Fibroblast of lung (primary cell): ENCODE data around the gene MUSTN1. TPM values are rescaled to one million over a fixed set of nuclear protein-coding genes. Genes with fewer than 3 reads are reported as not detected.

Experiments used
- DNase-seq, 2 donors: peaks; one replicate each; pipeline versions ENCODE4 v3.0.0 to v3.0.0-alpha.2; 2010; ENCODE audit warnings: low read depth in 2 of 2
- H2AFZ ChIP-seq: 2 replicates; pipeline ENCODE4 v1.5.1; 2012; ENCODE audit warnings: low read length, control low read depth, inconsistent platforms
- H3K27ac ChIP-seq: 2 replicates; pipeline ENCODE4 v1.5.1; 2011; ENCODE audit warnings: low read length, control low read depth; ENCODE audit not compliant: insufficient read depth
- H3K27me3 ChIP-seq: 2 replicates; pipeline ENCODE4 v1.5.1; 2011; ENCODE audit warnings: mild to moderate bottlenecking, low read length; ENCODE audit not compliant: control insufficient read depth, insufficient read depth
- H3K36me3 ChIP-seq: 2 replicates; pipeline ENCODE4 v1.5.1; 2011; ENCODE audit warnings: low read length; ENCODE audit not compliant: control insufficient read depth, insufficient read depth
- H3K4me1 ChIP-seq: 2 replicates; pipeline ENCODE4 v1.5.1; 2011; ENCODE audit warnings: low read length; ENCODE audit not compliant: control insufficient read depth, insufficient read depth; ENCODE audit errors: extremely low read depth
- H3K4me2 ChIP-seq: 2 replicates; pipeline ENCODE4 v1.5.1; 2011; ENCODE audit warnings: low read length, control low read depth; ENCODE audit not compliant: insufficient read depth; ENCODE audit errors: extremely low read depth
- H3K4me3 ChIP-seq, 4 experiments: fragments of 200-600 bp in 1 of 4; sonication (generic) in 1 of 4; replicated peaks in 1 of 4; 2 replicates each; pipeline ENCODE4 v1.5.1; 2011 to 2016; ENCODE audit warnings: low read length in 4 of 4, low read depth in 3 of 4, mild to moderate bottlenecking in 3 of 4, control low read depth in 2 of 4, inconsistent platforms in 1 of 4, mixed read lengths in 1 of 4; ENCODE audit not compliant: insufficient read depth in 1 of 4; ENCODE audit errors: control extremely low read depth in 1 of 4
- H3K79me2 ChIP-seq: 2 replicates; pipeline ENCODE4 v1.5.1; 2012; ENCODE audit warnings: mild to moderate bottlenecking, low read length, inconsistent platforms; ENCODE audit not compliant: control insufficient read depth, insufficient read depth
- H3K9ac ChIP-seq: 2 replicates; pipeline ENCODE4 v1.5.1; 2011; ENCODE audit warnings: mild to moderate bottlenecking, low read length, control low read depth; ENCODE audit not compliant: insufficient read depth
- H3K9me3 ChIP-seq: 2 replicates; pipeline ENCODE4 v1.5.1; 2012; ENCODE audit warnings: low read depth, low read length; ENCODE audit not compliant: control insufficient read depth, insufficient read depth
- H4K20me1 ChIP-seq: 2 replicates; pipeline ENCODE4 v1.5.1; 2011; ENCODE audit warnings: low read length; ENCODE audit not compliant: control insufficient read depth, insufficient read depth; ENCODE audit errors: extremely low read depth
- EZH2 ChIP-seq: IDR thresholded peaks from 2 replicates; pipeline ENCODE4 v1.5.1; 2012; ENCODE audit warnings: low read length, control low read depth, mild to moderate bottlenecking; ENCODE audit errors: missing control alignments
- polyA plus RNA-seq, 2 donors: library from polyadenylated mRNA; depleted of rRNA in 1 of 2; stranded (reverse) in 1 of 2; unstranded in 1 of 2; fragments of >200 nt; gene quantifications; 2 replicates each; pipeline ENCODE4 v1.2.1, GENCODE V29; 2011 to 2012; ENCODE audit warnings: missing spikeins in 1 of 2
- total RNA-seq: library from RNA; depleted of rRNA; stranded (reverse); fragments of >200 nt; gene quantifications from 2 replicates; pipeline ENCODE4 v1.2.1, GENCODE V29; 2014
- TF ChIP-seq, protein P1 (sequence below), 2 donors: IDR thresholded peaks in 1 of 2; conservative IDR thresholded peaks in 1 of 2; 1 replicate in 1 of 2; 2 replicates in 1 of 2; pipeline ENCODE4 v1.5.1; 2011 to 2012; ENCODE audit warnings: low read length in 2 of 2, control low read depth in 1 of 2, inconsistent platforms in 1 of 2, low read depth in 1 of 2, mild to moderate bottlenecking in 1 of 2

The MUSTN1 gene
- total and polyA plus RNA-seq, 2 donors (not counting 1 experiment from before 2014, with no cell fraction given): 3.2 TPM; not detected in 1

GRCh38 chr3:52784021-52784621 is 50.7 kb downstream of the MUSTN1 start:
- H2AFZ ChIP-seq: no peak overlapping the region
- H3K4me3 ChIP-seq: no peak overlapping the region
- no peaks in the 10 kb centered on the region for H3K36me3 ChIP-seq
- TF ChIP-seq, protein P1, sequence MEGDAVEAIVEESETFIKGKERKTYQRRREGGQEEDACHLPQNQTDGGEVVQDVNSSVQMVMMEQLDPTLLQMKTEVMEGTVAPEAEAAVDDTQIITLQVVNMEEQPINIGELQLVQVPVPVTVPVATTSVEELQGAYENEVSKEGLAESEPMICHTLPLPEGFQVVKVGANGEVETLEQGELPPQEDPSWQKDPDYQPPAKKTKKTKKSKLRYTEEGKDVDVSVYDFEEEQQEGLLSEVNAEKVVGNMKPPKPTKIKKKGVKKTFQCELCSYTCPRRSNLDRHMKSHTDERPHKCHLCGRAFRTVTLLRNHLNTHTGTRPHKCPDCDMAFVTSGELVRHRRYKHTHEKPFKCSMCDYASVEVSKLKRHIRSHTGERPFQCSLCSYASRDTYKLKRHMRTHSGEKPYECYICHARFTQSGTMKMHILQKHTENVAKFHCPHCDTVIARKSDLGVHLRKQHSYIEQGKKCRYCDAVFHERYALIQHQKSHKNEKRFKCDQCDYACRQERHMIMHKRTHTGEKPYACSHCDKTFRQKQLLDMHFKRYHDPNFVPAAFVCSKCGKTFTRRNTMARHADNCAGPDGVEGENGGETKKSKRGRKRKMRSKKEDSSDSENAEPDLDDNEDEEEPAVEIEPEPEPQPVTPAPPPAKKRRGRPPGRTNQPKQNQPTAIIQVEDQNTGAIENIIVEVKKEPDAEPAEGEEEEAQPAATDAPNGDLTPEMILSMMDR (conservative IDR thresholded peaks at IDR 0.05 in 1 of 2, IDR thresholded peaks at IDR 0.05 in 1 of 2; ENCODE audit: low read depth in 1 of 2, low read length in 2 of 2): no peak
- no peak for TF ChIP-seq EZH2
- H4K20me1 ChIP-seq: no peaks in the 10 kb centered on the region
- H3K9ac ChIP-seq: no peak overlapping the region
- peaks cover 17% of the 10 kb centered on the region for H3K27me3 ChIP-seq
- no peak for DNase-seq
- no peaks in the 10 kb centered on the region for H3K4me1 ChIP-seq
- no peaks in the 10 kb centered on the region for H3K9me3 ChIP-seq
- no peak overlapping the region for H3K27ac ChIP-seq
- H3K4me2 ChIP-seq: no peak overlapping the region
- H3K79me2 ChIP-seq: no peaks in the 10 kb centered on the region

DNA sequence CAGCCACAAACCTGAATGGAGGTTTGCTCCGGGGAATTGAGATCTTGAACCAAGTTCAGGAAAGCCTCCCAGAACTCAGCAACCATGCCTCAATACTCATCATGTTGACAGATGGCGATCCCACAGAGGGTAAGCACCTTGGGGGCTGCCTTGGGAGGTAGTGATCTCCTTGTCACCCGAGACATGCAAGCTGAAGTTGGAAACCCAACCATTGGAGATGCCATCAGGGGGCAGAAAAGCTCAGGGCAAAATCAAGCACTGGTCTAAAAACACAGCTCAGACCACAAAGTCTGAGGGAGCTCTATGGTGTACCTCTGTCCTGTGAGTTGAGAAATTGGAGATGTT is 51.6 kb downstream of the MUSTN1 start:
- H3K27ac ChIP-seq: no peak overlapping the region
- DNase-seq: peak in 1 of 2 donors; percentile 4
- no peaks in the 10 kb centered on the region for H3K4me1 ChIP-seq
- no peaks in the 10 kb centered on the region for H3K79me2 ChIP-seq
- H3K4me2 ChIP-seq: no peak overlapping the region
- no peak overlapping the region for H3K9ac ChIP-seq
- H3K9me3 ChIP-seq: no peaks in the 10 kb centered on the region
- H4K20me1 ChIP-seq: no peaks in the 10 kb centered on the region
- TF ChIP-seq, protein P1 (conservative IDR thresholded peaks at IDR 0.05 in 1 of 2, IDR thresholded peaks at IDR 0.05 in 1 of 2; ENCODE audit: low read depth in 1 of 2, low read length in 2 of 2): no peak
- TF ChIP-seq EZH2: no peak
- peaks cover 20% of the 10 kb centered on the region for H3K27me3 ChIP-seq
- no peak overlapping the region for H3K4me3 ChIP-seq
- no peaks in the 10 kb centered on the region for H3K36me3 ChIP-seq
- H2AFZ ChIP-seq: no peak overlapping the region

Other genes with a start within 250 kb of the MUSTN1 start
- 97.3 and 112 TPM in 2 replicates for gene PBRM1, start 149.1 kb downstream of the MUSTN1 start, total RNA-seq
- gene PBRM1, start 149.1 kb downstream of the MUSTN1 start, polyA plus RNA-seq: 36.2 and 37.2 TPM in 2 replicates
- gene GNL3, start 149.0 kb downstream of the MUSTN1 start, total RNA-seq: 99.9 and 145 TPM in 2 replicates
- 71.5 and 75.2 TPM in 2 replicates for gene GNL3, start 149.0 kb downstream of the MUSTN1 start, polyA plus RNA-seq
- 107 and 116 TPM in 2 replicates for gene GLT8D1, start 129.2 kb downstream of the MUSTN1 start, total RNA-seq
- 99.6 and 160 TPM in 2 replicates for gene GLT8D1, start 129.2 kb downstream of the MUSTN1 start, polyA plus RNA-seq
- gene SPCS1, start 128.9 kb downstream of the MUSTN1 start, total RNA-seq: 46.0 and 49.0 TPM in 2 replicates
- gene SPCS1, start 128.9 kb downstream of the MUSTN1 start, polyA plus RNA-seq: 134 and 151 TPM in 2 replicates
- 21.3 and 24.9 TPM in 2 replicates for gene NEK4, start 64.1 kb downstream of the MUSTN1 start, total RNA-seq
- 12.7 and 16.0 TPM in 2 replicates for gene NEK4, start 64.1 kb downstream of the MUSTN1 start, polyA plus RNA-seq
- not detected in 2 replicates for gene ITIH1, start 57.4 kb downstream of the MUSTN1 start, total RNA-seq
- not detected in 2 replicates for gene ITIH1, start 57.4 kb downstream of the MUSTN1 start, polyA plus RNA-seq
- under 0.01 and 0.17 TPM in 2 replicates for gene ITIH3, start 40.2 kb downstream of the MUSTN1 start, total RNA-seq
- 0.05 and 1.5 TPM in 2 replicates for gene ITIH3, start 40.2 kb downstream of the MUSTN1 start, polyA plus RNA-seq
- gene ITIH4, start 4.3 kb downstream of the MUSTN1 start, total RNA-seq: 2.6 TPM in 2 replicates
- 0.36 and 1.1 TPM in 2 replicates for gene ITIH4, start 4.3 kb downstream of the MUSTN1 start, polyA plus RNA-seq
- gene STIMATE, start 62.5 kb upstream of the MUSTN1 start, total RNA-seq: 10.3 and 13.0 TPM in 2 replicates
- gene STIMATE, start 62.5 kb upstream of the MUSTN1 start, polyA plus RNA-seq: 11.6 and 11.7 TPM in 2 replicates
- 5.6 and 5.9 TPM in 2 replicates for gene SFMBT1, start 211.1 kb upstream of the MUSTN1 start, total RNA-seq
- 3.4 and 3.7 TPM in 2 replicates for gene SFMBT1, start 211.1 kb upstream of the MUSTN1 start, polyA plus RNA-seq